IMR-90 (cell line): ENCODE data around the gene MRPL45.

Source experiments
- CEBPB ChIP-seq: IDR thresholded peaks from 2 replicates; pipeline ENCODE4 v1.6.1; 2012; ENCODE audit warnings: low read depth, low read length, improper control_type of control experiment
- FOS ChIP-seq: fragments of 150-350 bp; IDR thresholded peaks from 2 replicates; pipeline ENCODE4 v1.6.1; 2016; ENCODE audit warnings: low read depth, low read length
- POLR2A ChIP-seq: IDR thresholded peaks from 2 replicates; pipeline ENCODE4 v1.6.1; 2012; ENCODE audit warnings: mild to moderate bottlenecking, low read depth, low read length
- RFX5 ChIP-seq: IDR thresholded peaks from 2 replicates; pipeline ENCODE4 v1.8.0; 2012; ENCODE audit warnings: low read depth, mild to moderate bottlenecking, low read length, moderate library complexity
- TF ChIP-seq, protein P1 (sequence below): conservative IDR thresholded peaks from 2 replicates; pipeline ENCODE4 v1.5.1; 2012; ENCODE audit warnings: mild to moderate bottlenecking, low read depth, low read length, improper control_type of control experiment
- TF ChIP-seq, protein P2 (sequence below): fragments of 150-350 bp; IDR thresholded peaks from 2 replicates; pipeline ENCODE4 v1.6.1; 2017; ENCODE audit warnings: mild to moderate bottlenecking, antibody characterized with exemption, low read length, low read depth
- TF ChIP-seq, protein P3 (sequence below): fragments of 150-350 bp; IDR thresholded peaks from 2 replicates; pipeline ENCODE4 v1.6.1; 2016; ENCODE audit warnings: low read depth, mild to moderate bottlenecking, low read length, moderate library complexity, borderline replicate concordance

DNA sequence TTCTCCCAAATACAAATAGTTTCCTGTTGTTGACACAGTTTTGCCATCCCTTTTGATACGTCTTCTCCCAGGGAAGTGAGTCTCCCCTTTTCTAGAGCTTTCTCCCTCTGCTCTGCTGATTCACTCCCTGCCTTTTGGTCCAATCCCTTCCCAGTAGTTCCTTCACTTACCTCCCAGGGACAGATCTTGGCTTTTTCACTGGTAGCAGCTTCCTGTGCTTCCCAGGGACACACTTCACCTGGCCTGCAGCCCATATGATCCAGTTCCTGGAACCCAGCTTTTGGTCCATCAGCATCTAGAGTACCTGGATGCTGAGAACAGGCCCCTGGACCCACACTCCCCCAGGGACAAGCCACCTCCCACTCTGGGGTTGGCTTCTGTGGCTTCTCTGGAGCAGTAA, 31.0 kb downstream of the MRPL45 start:
- no peak for TF ChIP-seq POLR2A
- no peak for TF ChIP-seq FOS
- TF ChIP-seq, protein P1, sequence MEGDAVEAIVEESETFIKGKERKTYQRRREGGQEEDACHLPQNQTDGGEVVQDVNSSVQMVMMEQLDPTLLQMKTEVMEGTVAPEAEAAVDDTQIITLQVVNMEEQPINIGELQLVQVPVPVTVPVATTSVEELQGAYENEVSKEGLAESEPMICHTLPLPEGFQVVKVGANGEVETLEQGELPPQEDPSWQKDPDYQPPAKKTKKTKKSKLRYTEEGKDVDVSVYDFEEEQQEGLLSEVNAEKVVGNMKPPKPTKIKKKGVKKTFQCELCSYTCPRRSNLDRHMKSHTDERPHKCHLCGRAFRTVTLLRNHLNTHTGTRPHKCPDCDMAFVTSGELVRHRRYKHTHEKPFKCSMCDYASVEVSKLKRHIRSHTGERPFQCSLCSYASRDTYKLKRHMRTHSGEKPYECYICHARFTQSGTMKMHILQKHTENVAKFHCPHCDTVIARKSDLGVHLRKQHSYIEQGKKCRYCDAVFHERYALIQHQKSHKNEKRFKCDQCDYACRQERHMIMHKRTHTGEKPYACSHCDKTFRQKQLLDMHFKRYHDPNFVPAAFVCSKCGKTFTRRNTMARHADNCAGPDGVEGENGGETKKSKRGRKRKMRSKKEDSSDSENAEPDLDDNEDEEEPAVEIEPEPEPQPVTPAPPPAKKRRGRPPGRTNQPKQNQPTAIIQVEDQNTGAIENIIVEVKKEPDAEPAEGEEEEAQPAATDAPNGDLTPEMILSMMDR, result no peak
- TF ChIP-seq, protein P2, sequence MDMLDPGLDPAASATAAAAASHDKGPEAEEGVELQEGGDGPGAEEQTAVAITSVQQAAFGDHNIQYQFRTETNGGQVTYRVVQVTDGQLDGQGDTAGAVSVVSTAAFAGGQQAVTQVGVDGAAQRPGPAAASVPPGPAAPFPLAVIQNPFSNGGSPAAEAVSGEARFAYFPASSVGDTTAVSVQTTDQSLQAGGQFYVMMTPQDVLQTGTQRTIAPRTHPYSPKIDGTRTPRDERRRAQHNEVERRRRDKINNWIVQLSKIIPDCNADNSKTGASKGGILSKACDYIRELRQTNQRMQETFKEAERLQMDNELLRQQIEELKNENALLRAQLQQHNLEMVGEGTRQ, result no peak
- TF ChIP-seq CEBPB, result no peak
- no peak for TF ChIP-seq RFX5
- TF ChIP-seq, protein P3, sequence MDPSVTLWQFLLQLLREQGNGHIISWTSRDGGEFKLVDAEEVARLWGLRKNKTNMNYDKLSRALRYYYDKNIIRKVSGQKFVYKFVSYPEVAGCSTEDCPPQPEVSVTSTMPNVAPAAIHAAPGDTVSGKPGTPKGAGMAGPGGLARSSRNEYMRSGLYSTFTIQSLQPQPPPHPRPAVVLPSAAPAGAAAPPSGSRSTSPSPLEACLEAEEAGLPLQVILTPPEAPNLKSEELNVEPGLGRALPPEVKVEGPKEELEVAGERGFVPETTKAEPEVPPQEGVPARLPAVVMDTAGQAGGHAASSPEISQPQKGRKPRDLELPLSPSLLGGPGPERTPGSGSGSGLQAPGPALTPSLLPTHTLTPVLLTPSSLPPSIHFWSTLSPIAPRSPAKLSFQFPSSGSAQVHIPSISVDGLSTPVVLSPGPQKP, result no peak
